T-helper 1 cell (primary cell): Measurements from ENCODE around the gene CUL1.
"Not testable (repeated sequence)": the region's sequence is repeated elsewhere in the genome, so short reads cannot be mapped to it uniquely, and the experiment has no call there.

Experiments
- DNase-seq, 5 donors: peaks; one replicate each; pipeline ENCODE4 v3.0.0-alpha.2; 2012 to 2020

CUL1 gene

GRCh38 chr7:148697256-148698006, 1.3 kb upstream of the CUL1 start:
- peak in 2 of 5 donors; percentile 13 to 45 for DNase-seq

DNA sequence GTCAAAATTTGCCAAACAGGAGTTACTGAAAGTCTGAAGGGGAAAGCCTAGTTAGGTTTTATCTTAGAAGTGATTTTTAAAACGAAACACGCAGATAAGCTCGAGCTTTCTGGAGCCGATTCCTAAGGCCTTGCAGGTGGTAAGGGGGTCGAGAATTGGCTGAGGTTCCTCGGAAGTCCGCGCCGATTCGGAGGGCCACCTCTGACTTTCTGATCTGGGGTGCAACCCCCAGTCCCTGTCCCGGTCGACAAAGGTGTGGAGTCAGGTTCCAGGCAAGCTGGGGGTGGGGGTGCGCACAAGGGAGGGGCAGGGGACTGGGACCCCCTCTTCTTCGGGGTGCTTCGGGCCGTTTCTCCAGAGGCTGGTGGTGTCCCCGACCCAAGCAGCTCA, 701 bp upstream of the CUL1 start:
- DNase-seq, result peak in 2 of 5 donors; percentile 12 to 16

DNA sequence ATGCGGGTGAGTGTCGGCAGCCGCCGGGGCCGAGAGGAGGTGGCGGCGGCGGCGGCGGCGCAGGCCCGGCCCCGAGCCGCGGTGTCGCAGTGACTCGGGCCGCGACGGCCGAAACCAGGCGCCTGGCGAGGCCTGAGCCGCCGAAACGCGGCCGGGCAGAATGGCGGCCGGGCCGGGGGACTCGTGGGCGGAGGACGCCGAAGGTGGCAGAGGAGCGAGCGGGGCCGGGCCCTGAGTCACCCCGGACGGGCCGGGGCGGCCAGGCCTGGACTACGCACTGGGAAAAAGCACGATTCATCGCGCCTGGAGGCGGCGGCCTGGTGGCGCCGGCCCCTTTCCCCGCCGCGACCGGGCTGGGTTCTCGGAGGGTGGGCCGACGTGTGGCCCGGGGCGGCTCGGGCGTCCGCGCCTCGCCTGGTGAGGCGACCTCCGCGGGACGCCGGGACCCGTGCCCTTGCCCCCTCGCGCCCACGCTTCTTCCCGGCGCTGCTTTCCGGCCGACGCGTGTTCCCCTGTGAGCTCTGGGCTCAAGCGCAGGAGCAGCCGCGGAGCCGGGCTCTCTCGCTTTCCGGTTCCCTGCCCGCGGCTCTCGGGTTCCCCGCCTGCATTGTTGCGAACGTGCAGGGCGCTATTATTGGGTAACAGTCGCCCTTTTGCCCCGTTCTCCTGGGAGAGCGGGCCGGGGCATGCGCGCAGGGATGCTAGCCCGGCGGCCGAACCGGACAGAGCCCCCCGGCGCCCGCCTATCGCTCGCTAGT, 500 bp downstream of the CUL1 start:
- DNase-seq, result peak; percentile 12 to 68 (median 32)

- peak in 1 of 5 donors; percentile 22 for DNase-seq
Measured at GRCh38 chr7:148699782-148700629, 1.3 kb downstream of the CUL1 start.

DNA sequence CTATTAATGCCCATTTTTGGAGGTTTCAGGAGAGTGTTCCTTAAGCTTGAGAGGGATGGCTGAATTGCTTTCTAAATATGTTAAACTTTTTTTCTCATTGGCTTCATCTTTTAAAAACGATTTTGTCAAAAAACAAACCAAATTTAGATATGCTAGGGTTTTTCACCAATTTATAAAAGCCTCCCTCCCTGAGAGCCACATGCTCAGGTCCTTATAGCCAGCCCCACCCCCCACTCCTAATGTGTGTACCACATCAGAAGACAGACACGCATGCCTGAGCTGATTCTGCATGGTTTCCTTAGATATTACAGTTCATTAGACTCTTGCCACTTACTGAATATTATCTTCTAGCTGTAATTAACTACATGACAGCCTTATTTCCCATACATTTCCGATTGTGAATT, 2.0 kb downstream of the CUL1 start:
- peak in 4 of 5 donors; percentile 12 to 45 (median 25) for DNase-seq

GRCh38 chr7:148701414-148701813, 2.7 kb downstream of the CUL1 start:
- no peak for DNase-seq

GRCh38 chr7:148702876-148703670, 4.4 kb downstream of the CUL1 start:
- DNase-seq, result no peak

DNA sequence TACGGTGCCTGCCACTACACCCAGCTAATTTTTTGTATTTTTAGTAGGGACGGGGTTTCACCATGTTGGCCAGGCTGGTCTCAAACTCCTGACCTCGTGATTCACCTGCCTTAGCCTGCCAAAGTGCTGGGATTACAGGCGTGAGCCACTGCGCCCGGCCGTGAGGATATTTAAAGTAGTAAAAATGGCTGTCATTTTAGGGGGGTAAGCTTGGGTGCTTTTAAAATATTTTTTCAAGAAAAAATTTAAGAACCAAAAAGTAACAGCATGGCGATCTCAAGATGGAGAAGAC, 4.9 kb downstream of the CUL1 start:
- DNase-seq, result not testable (repeated sequence)

GRCh38 chr7:148704189-148704588, 5.5 kb downstream of the CUL1 start:
- DNase-seq, result no peak

GRCh38 chr7:148704970-148705369, 6.3 kb downstream of the CUL1 start:
- no peak for DNase-seq

DNA sequence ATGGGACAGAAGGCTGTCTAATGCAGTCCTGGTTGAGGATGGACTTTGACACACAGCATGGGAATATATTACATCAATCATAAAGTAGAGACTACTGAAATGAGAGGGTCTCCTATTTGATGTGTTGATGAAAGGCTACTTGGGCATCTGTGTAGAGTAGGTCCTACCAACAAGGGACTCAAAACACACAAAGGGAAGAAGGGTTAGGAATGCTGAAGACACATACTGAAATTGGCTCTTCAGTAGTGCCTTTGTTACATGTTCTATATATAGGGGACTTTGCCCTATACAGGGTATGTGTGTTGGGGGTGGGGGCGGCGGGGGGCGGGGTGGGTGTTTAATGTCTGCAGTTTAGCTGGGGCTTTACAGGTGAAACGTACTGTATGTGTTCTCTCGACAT, 7.7 kb downstream of the CUL1 start:
- DNase-seq, result no peak

DNA sequence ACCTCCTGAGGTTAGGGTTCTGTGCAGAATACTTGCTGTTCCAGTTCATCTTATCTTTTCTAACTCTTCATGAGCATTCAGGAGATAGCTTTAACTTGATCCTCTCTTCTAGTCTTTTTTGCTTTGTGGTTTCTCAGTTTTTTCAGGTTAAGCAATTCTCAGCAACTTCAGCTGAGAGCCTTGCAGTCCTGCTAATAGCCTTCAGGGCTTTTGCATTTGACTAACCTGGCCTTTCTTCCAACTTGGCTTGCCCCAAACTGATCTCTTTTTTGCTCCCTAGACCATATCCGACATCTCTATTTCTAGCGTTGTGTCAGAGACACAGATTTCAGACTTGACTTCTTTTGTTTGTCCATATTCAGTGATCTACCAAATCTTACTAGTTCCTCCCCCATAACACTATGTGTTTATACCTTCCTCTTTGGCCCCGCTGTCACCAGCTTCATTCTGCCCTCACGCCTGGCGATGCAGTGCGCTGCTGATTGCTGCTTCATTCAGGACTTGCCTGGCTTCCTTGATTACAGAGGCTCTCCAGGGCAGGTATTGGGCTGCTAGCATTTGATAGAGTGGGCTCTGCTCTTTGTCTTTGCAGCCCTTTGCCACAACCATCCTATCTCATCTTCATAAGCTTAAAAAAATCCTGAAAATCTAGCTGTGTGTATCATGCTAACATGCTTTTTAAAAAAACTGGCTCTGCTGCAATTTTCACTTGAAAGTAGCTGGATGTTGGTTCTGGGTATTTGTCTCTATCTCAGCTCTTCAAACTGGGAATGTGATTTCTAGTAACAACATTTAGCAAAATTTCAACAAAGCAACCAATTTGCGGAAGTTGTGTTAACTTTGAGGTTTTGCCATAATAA, 9.6 kb downstream of the CUL1 start:
- DNase-seq, result no peak

DNA sequence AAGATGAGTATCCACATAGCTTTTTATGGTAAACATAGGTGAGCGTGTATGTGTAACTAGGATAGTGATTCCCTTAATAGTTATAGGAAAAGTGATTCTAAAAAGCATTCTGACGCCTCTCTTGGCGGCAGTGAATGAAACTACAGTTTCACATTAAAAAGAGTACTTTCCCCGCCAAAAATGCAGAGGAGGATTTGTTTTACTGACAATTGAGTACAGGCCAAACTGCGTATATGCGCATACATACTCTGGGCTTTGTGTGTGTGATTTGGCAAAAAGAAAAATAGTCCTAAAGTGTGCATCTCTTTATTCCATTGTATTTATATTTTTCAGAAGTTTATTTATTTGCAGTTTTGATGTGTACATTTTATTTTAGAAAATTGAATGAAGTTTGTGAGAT, 10.3 kb downstream of the CUL1 start:
- DNase-seq, result no peak

DNA sequence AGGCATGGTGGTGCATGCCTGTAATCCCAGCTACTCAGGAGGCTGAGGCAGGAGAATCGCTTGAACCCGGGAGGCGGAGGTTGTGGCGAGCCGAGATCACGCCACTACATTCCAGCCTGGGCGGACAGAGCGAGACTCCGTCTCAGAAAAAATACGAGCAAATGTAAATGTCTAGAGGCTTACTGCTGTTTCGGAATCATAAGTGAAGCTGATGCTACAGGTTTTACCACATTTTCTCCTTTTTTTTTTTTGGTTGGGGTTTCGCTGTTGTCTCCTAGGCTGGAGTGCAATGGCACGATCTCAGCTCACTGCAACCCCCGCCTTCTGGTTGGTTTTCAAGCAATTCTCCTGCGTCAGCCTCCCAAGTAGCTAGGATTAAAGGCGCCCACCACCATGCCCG, 11.7 kb downstream of the CUL1 start:
- DNase-seq, result not testable (repeated sequence)

- DNase-seq, result no peak
Measured at GRCh38 chr7:148711191-148712102, 12.7 kb downstream of the CUL1 start.

GRCh38 chr7:148712678-148713329, 14.1 kb downstream of the CUL1 start:
- DNase-seq, result no peak

GRCh38 chr7:148714498-148714897, 15.8 kb downstream of the CUL1 start:
- no peak for DNase-seq

- no peak for DNase-seq
Measured at GRCh38 chr7:148715027-148715426, 16.3 kb downstream of the CUL1 start.

GRCh38 chr7:148717266-148717793, 18.6 kb downstream of the CUL1 start:
- DNase-seq, result no peak

DNA sequence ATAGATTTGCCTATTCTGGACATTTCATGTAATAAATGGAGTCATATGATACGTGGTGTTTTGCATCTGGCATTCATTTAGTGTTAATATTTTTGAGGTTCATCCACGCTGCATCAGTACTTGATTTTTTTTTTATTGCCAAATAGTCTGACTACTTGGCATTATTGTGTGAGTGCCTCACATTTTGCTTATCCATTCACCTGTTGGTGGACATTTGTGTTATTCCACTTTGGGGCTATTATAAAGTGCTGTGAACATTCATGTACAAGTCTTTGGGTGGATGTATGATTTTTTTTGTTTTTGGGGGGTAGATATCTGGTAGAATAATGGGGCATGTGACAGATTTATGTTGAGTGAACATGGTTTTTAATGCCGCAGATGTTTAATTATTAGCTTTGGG, 19.7 kb downstream of the CUL1 start:
- DNase-seq, result no peak
